ENCODE results near the gene FAT2.

GRCh38 chr5:151557466-151557865 lies 33.7 kb downstream of the FAT2 start:
- TF ChIP-seq POLR2A (IDR thresholded peaks at IDR 0.05) (no peak), CTCF (IDR thresholded peaks at IDR 0.05) (no peak)

Measured in uterus (tissue), 2 donors.